OCI-LY1 (cell line): ENCODE measurements around the gene DIP2C.

Source experiments
- H2AFZ ChIP-seq: fragments of 200-600 bp; sonication (generic), shearing (Covaris generic); 2 replicates; pipeline ENCODE4 v1.6.0; 2014; ENCODE audit warnings: antibody characterized with exemption, mild to moderate bottlenecking, low read length
- H3F3A ChIP-seq: fragments of 200-600 bp; sonication (generic), shearing (Covaris generic); 2 replicates; pipeline ENCODE4 v1.6.0; 2014; ENCODE audit warnings: mild to moderate bottlenecking, antibody characterized with exemption, low read length, moderate library complexity; ENCODE audit not compliant: insufficient read depth
- H3K27ac ChIP-seq: fragments of 200-600 bp; sonication (generic); 2 replicates; pipeline ENCODE4 v1.5.1; 2014; ENCODE audit warnings: low read length, mixed run types, mild to moderate bottlenecking, low read depth; ENCODE audit not compliant: poor library complexity, severe bottlenecking
- H3K27me3 ChIP-seq: fragments of 200-600 bp; sonication (generic); 2 replicates; pipeline ENCODE4 v1.6.0; 2014; ENCODE audit warnings: antibody characterized with exemption, mild to moderate bottlenecking, low read length, moderate library complexity; ENCODE audit not compliant: insufficient read depth
- H3K36me3 ChIP-seq: fragments of 200-600 bp; sonication (generic); 2 replicates; pipeline ENCODE4 v1.6.1; 2014; ENCODE audit warnings: mild to moderate bottlenecking, antibody characterized with exemption, low read length, moderate library complexity, mixed read lengths; ENCODE audit not compliant: insufficient read depth
- H3K4me1 ChIP-seq: fragments of 200-600 bp; sonication (generic); 2 replicates; pipeline ENCODE4 v1.5.1; 2014; ENCODE audit warnings: mild to moderate bottlenecking, low read length, moderate library complexity; ENCODE audit not compliant: insufficient read depth, severe bottlenecking
- H3K4me2 ChIP-seq: fragments of 200-600 bp; sonication (generic), shearing (Covaris generic); 2 replicates; pipeline ENCODE4 v1.6.1; 2014; ENCODE audit warnings: low read length
- H3K4me3 ChIP-seq: fragments of 200-600 bp; sonication (generic); 2 replicates; pipeline ENCODE4 v1.5.1; 2014; ENCODE audit warnings: low read length, low read depth, mild to moderate bottlenecking, mixed read lengths; ENCODE audit not compliant: poor library complexity, severe bottlenecking
- H3K79me2 ChIP-seq: fragments of 200-600 bp; shearing (Covaris generic); 2 replicates; pipeline ENCODE4 v1.6.1; 2016; ENCODE audit warnings: mixed run types, low read length, mixed read lengths; ENCODE audit not compliant: insufficient read depth
- H3K9ac ChIP-seq: fragments of 200-600 bp; sonication (generic), shearing (Covaris generic); 2 replicates; pipeline ENCODE4 v1.6.1; 2014; ENCODE audit warnings: mild to moderate bottlenecking, low read length, mixed read lengths
- H3K9me2 ChIP-seq: fragments of 200-600 bp; sonication (generic), shearing (Covaris generic); 2 replicates; pipeline ENCODE4 v1.6.1; 2014; ENCODE audit warnings: low read depth, mild to moderate bottlenecking, low read length, mixed read lengths
- H3K9me3 ChIP-seq: fragments of 200-600 bp; shearing (Covaris generic); 2 replicates; pipeline ENCODE4 v1.6.1; 2014; ENCODE audit warnings: low read length, mixed read lengths
- H4K20me1 ChIP-seq: fragments of 200-600 bp; sonication (generic), shearing (Covaris generic); 2 replicates; pipeline ENCODE4 v1.6.0; 2016; ENCODE audit warnings: mild to moderate bottlenecking, low read length; ENCODE audit not compliant: insufficient read depth
- EZH2 ChIP-seq: fragments of 200-600 bp; sonication (generic), shearing (Covaris generic); IDR thresholded peaks from 2 replicates; pipeline ENCODE4 v1.8.0; 2017; ENCODE audit warnings: borderline replicate concordance, mixed run types, mild to moderate bottlenecking, antibody characterized with exemption, low read length, moderate library complexity, mixed read lengths
- TF ChIP-seq, protein P1 (sequence below): fragments of 200-600 bp; sonication (generic), shearing (Covaris generic); IDR thresholded peaks from 2 replicates; pipeline ENCODE4 v1.5.1; 2017; ENCODE audit warnings: mild to moderate bottlenecking, antibody characterized with exemption, low read length, moderate library complexity, mixed read lengths

Gene DIP2C

DNA sequence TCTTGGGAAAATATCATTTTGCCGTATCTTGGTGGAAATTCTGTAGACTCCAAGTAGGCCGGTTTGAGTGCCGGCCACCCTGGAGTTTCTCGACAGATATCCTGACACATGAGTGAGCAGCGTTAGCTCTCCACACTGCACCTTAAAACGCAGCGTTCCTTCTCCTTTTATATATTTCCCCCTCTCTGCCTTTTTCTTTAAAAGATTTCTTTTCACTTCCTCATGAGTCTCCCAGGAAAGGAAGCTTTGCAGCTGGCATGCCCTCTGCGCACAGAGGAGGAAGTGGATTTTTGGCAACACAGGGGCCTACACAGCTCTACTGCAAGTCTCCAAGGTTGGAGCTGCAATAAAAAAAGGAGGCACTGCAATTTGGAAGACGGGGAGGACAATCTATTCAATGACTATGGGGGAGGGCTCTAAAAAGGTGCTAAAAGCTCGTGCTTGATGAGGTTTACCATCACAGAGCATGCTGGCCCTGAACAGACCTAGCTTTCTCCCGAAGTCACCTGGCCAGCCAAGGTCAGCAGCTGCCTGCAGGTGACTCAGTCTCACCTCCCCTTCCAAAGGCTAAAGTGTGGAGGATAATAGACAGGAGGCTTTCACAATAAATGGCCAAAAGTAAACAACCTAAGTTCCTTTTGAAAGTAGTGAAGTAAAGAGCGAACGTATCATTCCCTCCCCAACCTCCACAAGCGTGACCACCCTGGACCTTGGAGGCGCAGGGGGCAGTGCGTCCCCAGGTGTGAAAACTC is 301.4 kb downstream of the DIP2C start:
- Histone ChIP-seq H4K20me1 (no peaks in the 10 kb centered on the region), H2AFZ (no peak overlapping the region), H3K36me3 (peaks cover 99% of the 10 kb centered on the region), H3K4me2 (no peak overlapping the region), H3K9me3 (no peaks in the 10 kb centered on the region), H3K27ac (no peak overlapping the region), H3K4me3 (no peak overlapping the region), H3F3A (no peaks in the 10 kb centered on the region; the same call in 1 of the 2 replicates), H3K9ac (no peak overlapping the region), H3K4me1 (no peaks in the 10 kb centered on the region), H3K9me2 (no peaks in the 10 kb centered on the region), H3K79me2 (no peaks in the 10 kb centered on the region), H3K27me3 (no peaks in the 10 kb centered on the region)
- TF ChIP-seq, protein P1, sequence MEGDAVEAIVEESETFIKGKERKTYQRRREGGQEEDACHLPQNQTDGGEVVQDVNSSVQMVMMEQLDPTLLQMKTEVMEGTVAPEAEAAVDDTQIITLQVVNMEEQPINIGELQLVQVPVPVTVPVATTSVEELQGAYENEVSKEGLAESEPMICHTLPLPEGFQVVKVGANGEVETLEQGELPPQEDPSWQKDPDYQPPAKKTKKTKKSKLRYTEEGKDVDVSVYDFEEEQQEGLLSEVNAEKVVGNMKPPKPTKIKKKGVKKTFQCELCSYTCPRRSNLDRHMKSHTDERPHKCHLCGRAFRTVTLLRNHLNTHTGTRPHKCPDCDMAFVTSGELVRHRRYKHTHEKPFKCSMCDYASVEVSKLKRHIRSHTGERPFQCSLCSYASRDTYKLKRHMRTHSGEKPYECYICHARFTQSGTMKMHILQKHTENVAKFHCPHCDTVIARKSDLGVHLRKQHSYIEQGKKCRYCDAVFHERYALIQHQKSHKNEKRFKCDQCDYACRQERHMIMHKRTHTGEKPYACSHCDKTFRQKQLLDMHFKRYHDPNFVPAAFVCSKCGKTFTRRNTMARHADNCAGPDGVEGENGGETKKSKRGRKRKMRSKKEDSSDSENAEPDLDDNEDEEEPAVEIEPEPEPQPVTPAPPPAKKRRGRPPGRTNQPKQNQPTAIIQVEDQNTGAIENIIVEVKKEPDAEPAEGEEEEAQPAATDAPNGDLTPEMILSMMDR = no peak
- no peak for TF ChIP-seq EZH2

DNA sequence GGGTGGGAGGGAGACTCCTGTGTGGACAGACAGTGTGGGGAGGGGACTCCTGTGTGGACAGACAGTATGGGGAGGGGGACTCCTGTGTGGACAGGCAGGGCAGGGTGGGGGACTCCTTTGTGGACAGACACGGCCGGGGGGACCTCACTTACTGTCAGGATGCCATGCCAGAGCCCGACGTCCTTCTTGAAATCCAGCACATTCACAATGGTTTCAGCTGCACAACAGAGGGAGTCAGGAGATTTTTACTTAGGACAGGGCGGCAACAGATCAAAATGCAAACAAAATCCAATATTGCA is 301.9 kb downstream of the DIP2C start:
- no peak overlapping the region for H3K4me2 ChIP-seq
- no peaks in the 10 kb centered on the region for H3K4me1 ChIP-seq
- no peaks in the 10 kb centered on the region for H3K79me2 ChIP-seq
- H3F3A ChIP-seq = no peaks in the 10 kb centered on the region; the same call in 1 of the 2 replicates
- TF ChIP-seq, protein P1 = no peak
- TF ChIP-seq EZH2 = no peak
- no peak overlapping the region for H3K4me3 ChIP-seq
- H3K27ac ChIP-seq = no peak overlapping the region
- H2AFZ ChIP-seq = no peak overlapping the region
- H3K27me3 ChIP-seq = no peaks in the 10 kb centered on the region
- H3K9me3 ChIP-seq = no peaks in the 10 kb centered on the region
- peaks cover 99% of the 10 kb centered on the region for H3K36me3 ChIP-seq
- no peaks in the 10 kb centered on the region for H4K20me1 ChIP-seq
- H3K9me2 ChIP-seq = no peaks in the 10 kb centered on the region
- no peak overlapping the region for H3K9ac ChIP-seq

DNA sequence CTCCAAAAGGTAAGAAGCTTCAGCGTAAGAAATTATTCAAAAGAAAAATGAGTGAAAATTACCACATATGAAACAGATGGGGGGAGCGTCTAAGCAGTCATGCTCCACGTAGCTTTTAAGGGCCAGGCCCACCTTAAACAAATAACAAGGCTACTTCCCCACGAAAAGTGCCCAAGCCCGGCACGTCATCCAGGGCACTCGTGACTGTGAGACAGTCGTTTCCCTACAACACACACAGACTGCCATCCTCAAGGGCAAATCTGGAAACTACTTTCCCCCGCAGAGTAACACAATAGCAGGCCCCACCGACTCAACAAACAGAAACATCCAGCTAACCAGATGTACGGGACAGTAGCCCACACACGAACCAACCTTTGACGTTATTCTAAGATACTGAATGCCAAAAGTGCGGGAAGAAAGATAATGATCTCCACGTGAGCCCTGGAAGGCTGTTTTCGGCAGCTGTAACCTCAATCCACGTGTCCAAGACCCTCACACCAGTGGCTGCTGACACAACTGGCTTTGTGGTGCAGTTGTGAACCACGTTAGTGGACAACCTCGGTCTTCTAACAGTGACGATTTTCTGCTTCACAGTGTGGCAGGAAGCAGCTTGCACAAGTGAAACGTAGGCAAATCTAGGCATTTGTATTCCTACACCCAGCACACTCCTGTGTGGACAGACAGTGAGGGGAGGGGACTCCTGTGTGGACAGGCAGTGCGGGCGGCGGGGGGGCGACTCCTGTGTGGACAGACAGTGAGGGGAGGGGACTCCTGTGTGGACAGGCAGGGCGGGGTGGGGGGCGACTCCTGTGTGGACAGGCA is 302.5 kb downstream of the DIP2C start:
- H3K9ac ChIP-seq = no peak overlapping the region
- no peaks in the 10 kb centered on the region; the same call in 1 of the 2 replicates for H3F3A ChIP-seq
- no peaks in the 10 kb centered on the region for H3K4me1 ChIP-seq
- H3K4me3 ChIP-seq = no peak overlapping the region
- H3K4me2 ChIP-seq = no peak overlapping the region
- H3K9me2 ChIP-seq = no peaks in the 10 kb centered on the region
- no peaks in the 10 kb centered on the region for H3K9me3 ChIP-seq
- H2AFZ ChIP-seq = no peak overlapping the region
- peaks cover 99% of the 10 kb centered on the region for H3K36me3 ChIP-seq
- no peak overlapping the region for H3K27ac ChIP-seq
- H4K20me1 ChIP-seq = no peaks in the 10 kb centered on the region
- H3K79me2 ChIP-seq = no peaks in the 10 kb centered on the region
- H3K27me3 ChIP-seq = no peaks in the 10 kb centered on the region
- TF ChIP-seq, protein P1 = no peak
- TF ChIP-seq EZH2 = no peak
